Sigmoid colon (tissue), 4 donors: ENCODE measurements around the gene UGT1A5.

Source experiments
- POLR2A ChIP-seq, 2 donors: fragments of 450-650 bp; IDR thresholded peaks; one replicate each; pipeline ENCODE4 v1.6.1; 2016; ENCODE audit warnings: antibody characterized with exemption in 2 of 2, mild to moderate bottlenecking in 2 of 2, moderate library complexity in 2 of 2
- POLR2AphosphoS5 ChIP-seq, 4 donors: sonication (generic); formaldehyde crosslinking; IDR thresholded peaks; one replicate each; pipeline ENCODE4 v1.6.1; 2017; ENCODE audit warnings: antibody characterized with exemption in 4 of 4
- TF ChIP-seq, protein P1 (sequence below), 4 experiments: fragments of 450-650 bp in 3 of 4; fragments of 200-600 bp in 1 of 4; IDR thresholded peaks; one replicate each; pipeline ENCODE4 v1.5.1; 2016 to 2019; ENCODE audit warnings: antibody characterized with exemption in 4 of 4, mild to moderate bottlenecking in 3 of 4, moderate library complexity in 2 of 4

DNA sequence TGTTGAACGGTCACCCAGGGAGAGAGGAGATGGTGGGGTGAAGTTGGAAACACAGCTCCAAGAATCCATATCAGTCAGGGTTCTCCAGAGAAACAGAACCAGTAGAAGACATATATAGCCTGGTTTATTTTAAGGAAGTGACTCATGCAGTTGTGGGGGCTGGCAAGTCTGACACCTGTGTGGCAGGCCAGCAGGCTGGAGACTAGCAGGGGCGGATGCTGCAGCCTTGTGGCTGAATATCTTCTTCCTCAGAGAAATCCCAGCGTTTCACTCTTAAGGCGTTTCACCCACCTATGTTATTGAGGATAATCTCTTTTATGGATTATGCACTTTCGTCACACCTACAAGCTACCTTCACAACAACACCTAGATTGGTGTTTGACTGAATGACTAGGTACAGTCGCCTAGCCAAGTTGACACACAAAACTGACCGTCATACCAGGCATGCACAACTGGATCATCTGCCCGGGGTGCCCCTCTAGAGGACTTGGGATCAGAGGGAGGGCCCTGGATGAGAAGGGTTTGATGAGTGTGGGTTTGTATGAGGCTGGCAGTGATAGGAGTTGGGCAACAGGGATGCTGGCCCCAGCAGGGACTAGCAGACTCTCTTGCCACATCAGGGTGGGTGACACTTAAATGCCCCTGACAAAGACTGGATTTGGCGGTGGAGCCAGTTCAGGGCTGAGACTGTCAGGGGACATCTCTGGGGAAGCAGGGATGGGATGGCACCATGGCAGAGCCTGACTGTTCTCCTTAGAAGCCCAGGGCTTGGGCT, 88.8 kb downstream of the UGT1A5 start:
- TF ChIP-seq POLR2AphosphoS5 (IDR thresholded peaks at IDR 0.05) = no peak
- TF ChIP-seq, protein P1, sequence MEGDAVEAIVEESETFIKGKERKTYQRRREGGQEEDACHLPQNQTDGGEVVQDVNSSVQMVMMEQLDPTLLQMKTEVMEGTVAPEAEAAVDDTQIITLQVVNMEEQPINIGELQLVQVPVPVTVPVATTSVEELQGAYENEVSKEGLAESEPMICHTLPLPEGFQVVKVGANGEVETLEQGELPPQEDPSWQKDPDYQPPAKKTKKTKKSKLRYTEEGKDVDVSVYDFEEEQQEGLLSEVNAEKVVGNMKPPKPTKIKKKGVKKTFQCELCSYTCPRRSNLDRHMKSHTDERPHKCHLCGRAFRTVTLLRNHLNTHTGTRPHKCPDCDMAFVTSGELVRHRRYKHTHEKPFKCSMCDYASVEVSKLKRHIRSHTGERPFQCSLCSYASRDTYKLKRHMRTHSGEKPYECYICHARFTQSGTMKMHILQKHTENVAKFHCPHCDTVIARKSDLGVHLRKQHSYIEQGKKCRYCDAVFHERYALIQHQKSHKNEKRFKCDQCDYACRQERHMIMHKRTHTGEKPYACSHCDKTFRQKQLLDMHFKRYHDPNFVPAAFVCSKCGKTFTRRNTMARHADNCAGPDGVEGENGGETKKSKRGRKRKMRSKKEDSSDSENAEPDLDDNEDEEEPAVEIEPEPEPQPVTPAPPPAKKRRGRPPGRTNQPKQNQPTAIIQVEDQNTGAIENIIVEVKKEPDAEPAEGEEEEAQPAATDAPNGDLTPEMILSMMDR (IDR thresholded peaks at IDR 0.05) = no peak
- no peak for TF ChIP-seq POLR2A (IDR thresholded peaks at IDR 0.05)
